ENCODE measurements around the gene KPNA4. TPM values are rescaled to one million over a fixed set of nuclear protein-coding genes. Genes with fewer than 3 reads are reported as not detected.

KPNA4 gene, protein sequence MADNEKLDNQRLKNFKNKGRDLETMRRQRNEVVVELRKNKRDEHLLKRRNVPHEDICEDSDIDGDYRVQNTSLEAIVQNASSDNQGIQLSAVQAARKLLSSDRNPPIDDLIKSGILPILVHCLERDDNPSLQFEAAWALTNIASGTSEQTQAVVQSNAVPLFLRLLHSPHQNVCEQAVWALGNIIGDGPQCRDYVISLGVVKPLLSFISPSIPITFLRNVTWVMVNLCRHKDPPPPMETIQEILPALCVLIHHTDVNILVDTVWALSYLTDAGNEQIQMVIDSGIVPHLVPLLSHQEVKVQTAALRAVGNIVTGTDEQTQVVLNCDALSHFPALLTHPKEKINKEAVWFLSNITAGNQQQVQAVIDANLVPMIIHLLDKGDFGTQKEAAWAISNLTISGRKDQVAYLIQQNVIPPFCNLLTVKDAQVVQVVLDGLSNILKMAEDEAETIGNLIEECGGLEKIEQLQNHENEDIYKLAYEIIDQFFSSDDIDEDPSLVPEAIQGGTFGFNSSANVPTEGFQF
- total RNA-seq, result 30.9 and 31.4 TPM in 2 replicates

DNA sequence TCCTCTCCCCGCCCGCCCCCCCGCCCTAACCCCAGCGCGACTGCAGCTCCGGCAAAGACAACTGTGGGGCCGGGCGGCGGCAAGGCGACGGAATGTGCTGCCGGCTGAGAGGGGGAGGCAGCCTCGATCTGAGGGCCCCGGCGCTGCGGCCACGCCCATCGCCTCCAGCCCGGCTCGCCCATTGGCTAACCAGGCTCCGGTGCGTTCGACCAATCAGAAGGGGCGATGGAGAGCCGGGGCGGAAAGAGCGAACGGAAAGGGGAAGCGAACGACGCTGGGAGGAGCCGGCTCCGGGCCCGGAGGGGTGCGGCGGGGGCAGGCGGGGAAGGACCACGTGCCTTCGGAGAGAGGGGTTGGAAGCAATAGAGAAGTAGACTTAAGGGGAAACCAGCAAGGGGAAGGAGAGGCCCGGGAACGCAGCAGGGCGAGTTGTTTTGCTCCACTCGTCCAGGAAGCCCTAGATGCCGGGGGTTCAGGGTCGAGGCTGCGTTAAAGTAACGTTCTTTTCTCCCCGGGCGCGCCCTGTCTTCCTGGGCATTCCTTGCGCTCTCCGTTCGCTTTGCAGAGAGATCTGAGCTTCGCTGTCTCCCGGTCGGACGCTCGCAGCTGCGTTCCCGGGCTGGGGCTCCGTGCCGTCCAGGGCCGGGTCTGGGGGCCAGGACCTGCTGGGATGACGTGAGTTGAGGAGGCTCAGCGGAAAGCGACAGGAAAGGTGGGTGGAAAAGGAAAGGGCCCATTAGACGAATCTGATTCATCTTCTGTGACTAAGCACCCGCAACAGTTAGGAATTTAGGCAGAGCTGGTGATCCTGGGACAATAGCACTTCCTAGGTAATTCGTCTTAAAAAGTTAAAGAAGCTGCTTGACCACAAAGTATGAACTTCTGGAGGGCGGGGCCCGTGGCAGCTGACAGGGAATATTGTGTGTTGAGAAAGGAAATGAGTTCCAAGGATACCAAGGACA, at the start of gene KPNA4:
KPNA4 (minus strand) TSS at position 130 of the 962 bp plus-strand sequence. CDS start 289 bp downstream, outside the sequence.

DNA sequence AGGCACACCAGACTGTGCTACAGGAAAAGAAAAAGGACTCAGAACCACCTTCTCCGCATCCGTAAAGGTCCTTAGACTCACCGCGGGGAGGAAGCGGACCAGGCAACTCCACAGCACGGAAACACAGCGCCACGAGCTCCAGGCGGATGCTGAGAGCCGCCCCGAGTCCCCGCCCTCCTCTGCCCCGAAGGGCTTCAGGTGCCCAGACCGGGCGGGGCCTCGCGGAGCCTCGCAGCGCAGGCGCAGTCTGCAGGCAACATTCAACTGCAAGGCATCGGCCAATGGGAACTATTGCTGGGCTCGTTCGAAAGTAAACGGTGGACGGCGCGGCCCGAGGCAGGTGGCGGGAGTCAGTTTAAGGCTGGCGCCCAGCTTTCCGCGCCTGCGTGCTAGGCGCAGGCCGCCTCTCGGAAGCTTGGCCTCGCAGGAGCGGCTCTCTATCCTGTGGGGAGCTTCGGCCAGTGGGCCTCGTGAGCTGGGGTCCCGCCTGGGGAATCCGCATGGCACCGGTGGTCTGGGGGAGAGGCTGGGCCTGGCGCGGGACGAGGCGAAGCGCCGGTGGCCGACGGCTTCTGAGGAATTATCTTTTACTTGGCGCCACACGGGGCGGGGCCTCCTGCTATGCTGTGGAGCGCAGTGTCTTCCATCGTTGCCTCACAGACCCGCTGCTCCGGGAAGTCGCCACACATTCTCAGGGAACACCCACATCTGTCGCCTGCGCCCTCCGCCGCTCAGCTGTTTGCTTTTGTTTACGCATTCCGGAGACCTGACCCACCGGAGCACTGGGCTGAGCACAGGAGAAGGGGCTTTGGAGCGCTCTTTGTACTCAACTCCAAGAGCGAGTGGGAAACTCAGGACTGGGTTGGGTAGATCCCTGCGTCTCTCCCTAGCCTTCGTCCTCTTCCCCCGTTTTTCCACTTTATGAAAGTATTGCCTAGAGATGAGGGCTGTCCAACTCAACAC, 115.5 kb downstream of the KPNA4 start, which contains the start of gene TRIM59:
TRIM59 (minus strand) TSS at position 151 of the 963 bp plus-strand sequence. CDS start 10,603 bp downstream, outside the sequence.

Small RNAs within 50 kb of the gene (small RNA-seq; reads per million reads assigned to genes)
- 0.14 reads per million for gene RNU7-136P

Other genes starting within 250 kb of the KPNA4 start
- 49.1 and 102 TPM in 2 replicates for gene IFT80, start 166.3 kb downstream of the KPNA4 start, total RNA-seq
- gene SMC4, start 165.9 kb downstream of the KPNA4 start, total RNA-seq, result 51.3 and 66.0 TPM in 2 replicates
- gene TRIM59, start 115.8 kb downstream of the KPNA4 start, total RNA-seq, result 13.7 and 25.6 TPM in 2 replicates
- 2.7 TPM in 2 replicates for gene ARL14, start 111.6 kb upstream of the KPNA4 start, total RNA-seq
- 2.0 and 4.7 TPM in 2 replicates for gene PPM1L, start 190.7 kb upstream of the KPNA4 start, total RNA-seq

Data from placental epithelial cell (primary cell).